Lower leg skin (tissue), 4 donors: ENCODE measurements around the gene PDE1C. TPM values are rescaled to one million over a fixed set of nuclear protein-coding genes. Genes with fewer than 3 reads are reported as not detected.

Experiments
- DNase-seq, 2 donors: peaks; one replicate each; pipeline ENCODE4 v3.0.0-alpha.2; 2019; ENCODE audit warnings: low spot score in 2 of 2
- H3K4me3 ChIP-seq: fragments of 200-600 bp; sonication (generic); 2 replicates; pipeline ENCODE4 v1.5.1; 2017; ENCODE audit warnings: mild to moderate bottlenecking, low read depth; ENCODE audit not compliant: poor library complexity, severe bottlenecking
- POLR2A ChIP-seq, 2 donors: fragments of 450-650 bp; IDR thresholded peaks; one replicate each; pipeline ENCODE4 v1.6.1; 2016 to 2017; ENCODE audit warnings: antibody characterized with exemption in 2 of 2, mild to moderate bottlenecking in 1 of 2, moderate library complexity in 1 of 2
- WGBS, 2 donors: methylation state at CpG; one replicate each; pipeline ENCODE4 v1.1.5; 2018; 5-methylcytosine and 5-hydroxymethylcytosine counted together
- intact Hi-C: fragments of 100-400 bp; cut with DNase I; formaldehyde crosslinking; loops from one replicate; pipeline ENCODE4 v1.15.0; 2023; ENCODE audit warnings: low total_unique reads
- total RNA-seq, 4 donors: library from RNA; depleted of rRNA; stranded (reverse); fragments of >200 nt; gene quantifications; one replicate each; pipeline ENCODE4 v1.1.0, GENCODE V29; 2016
- TF ChIP-seq, protein P1 (sequence below), 3 donors: fragments of 450-650 bp; IDR thresholded peaks; one replicate each; pipeline ENCODE4 v1.5.1; 2016; ENCODE audit warnings: antibody characterized with exemption in 3 of 3, mild to moderate bottlenecking in 3 of 3, moderate library complexity in 2 of 3

PDE1C gene
- total RNA-seq, 4 donors from 2014 or later = 0.53 to 3.5 (median 3.0) TPM

DNA sequence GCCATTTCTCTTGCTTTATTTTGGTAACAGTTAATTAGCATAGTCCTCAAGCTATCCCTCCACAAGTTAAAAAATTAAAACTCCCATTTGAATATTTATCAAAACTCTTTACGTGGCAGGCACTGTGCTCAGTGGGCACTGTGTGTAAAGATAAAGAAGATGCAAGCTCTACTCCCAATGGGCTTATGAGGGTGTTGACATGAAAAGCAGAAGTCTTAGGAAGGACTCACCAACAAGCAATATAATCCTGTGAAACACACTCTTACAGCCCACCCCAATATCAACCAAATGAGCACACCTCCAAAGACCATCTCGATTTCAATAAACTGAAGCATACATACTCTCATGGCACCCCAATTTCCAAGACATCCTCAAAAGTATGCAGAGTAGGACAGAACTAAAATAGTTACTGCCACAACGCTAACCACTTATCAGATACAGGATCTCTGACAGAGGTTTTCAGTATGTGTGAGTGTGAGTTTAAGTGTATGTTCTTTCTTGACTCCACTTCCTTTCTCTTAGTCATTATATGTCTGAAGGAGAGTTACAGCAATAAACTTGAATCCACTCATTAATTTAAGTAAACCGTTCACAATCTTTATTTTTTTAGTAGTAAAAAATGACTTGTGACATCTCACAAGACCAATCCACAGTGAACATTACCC, 120.0 kb downstream of the PDE1C start:
- H3K4me3 ChIP-seq = no peak overlapping the region
- DNase-seq = no peak
- intact Hi-C loops = no loop called here
- WGBS, 2 donors = 67 to 70% methylated on average over 4 of the region's 4 CpGs
- TF ChIP-seq POLR2A (IDR thresholded peaks at IDR 0.05) = no peak
- TF ChIP-seq, protein P1, sequence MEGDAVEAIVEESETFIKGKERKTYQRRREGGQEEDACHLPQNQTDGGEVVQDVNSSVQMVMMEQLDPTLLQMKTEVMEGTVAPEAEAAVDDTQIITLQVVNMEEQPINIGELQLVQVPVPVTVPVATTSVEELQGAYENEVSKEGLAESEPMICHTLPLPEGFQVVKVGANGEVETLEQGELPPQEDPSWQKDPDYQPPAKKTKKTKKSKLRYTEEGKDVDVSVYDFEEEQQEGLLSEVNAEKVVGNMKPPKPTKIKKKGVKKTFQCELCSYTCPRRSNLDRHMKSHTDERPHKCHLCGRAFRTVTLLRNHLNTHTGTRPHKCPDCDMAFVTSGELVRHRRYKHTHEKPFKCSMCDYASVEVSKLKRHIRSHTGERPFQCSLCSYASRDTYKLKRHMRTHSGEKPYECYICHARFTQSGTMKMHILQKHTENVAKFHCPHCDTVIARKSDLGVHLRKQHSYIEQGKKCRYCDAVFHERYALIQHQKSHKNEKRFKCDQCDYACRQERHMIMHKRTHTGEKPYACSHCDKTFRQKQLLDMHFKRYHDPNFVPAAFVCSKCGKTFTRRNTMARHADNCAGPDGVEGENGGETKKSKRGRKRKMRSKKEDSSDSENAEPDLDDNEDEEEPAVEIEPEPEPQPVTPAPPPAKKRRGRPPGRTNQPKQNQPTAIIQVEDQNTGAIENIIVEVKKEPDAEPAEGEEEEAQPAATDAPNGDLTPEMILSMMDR (IDR thresholded peaks at IDR 0.05) = no peak

DNA sequence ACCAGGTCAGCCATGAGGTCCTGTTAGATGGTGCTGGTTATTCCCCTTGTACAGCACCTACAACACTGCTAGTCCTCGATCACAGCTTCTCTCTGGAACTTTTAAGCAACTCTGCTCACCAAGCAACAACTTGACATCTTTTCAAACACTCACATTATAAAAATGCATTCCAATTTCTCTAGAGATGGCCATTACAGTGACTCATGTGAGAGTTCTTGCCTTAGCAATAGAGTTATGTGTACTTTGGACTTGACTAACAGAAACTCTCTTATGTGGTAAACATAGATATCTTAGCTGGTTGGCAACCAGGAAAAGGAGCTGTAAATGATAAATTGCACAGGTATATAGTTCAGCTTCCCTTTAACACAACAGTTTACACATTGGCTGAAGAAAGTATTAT, 122.2 kb downstream of the PDE1C start:
- intact Hi-C loops = no loop called here
- TF ChIP-seq, protein P1 (IDR thresholded peaks at IDR 0.05) = no peak
- no peak for TF ChIP-seq POLR2A (IDR thresholded peaks at IDR 0.05)
- DNase-seq = no peak
- WGBS, 2 donors = 73 to 87% methylated on average over 1 of the region's 1 CpG
- no peak overlapping the region for H3K4me3 ChIP-seq

DNA sequence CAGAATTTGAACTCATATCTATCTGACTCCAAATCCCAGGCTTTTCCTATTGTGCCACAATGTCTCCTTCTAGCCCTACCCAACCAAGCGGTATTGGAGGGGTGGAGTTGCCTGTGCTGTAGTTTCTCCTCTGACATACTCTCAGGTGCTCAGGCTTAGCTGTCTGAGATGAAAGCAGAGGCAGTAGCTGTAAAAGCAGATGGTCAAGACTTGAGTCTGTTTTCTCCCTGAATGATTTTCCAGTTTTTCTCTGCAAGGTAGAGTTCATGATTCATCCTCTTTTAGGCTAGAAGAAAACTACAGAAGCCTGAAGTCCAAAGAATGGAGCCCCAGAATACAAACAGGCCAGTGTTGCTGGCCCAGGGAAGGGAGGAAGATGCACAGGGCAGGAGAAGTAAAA, 130.0 kb downstream of the PDE1C start:
- no peak overlapping the region for H3K4me3 ChIP-seq
- intact Hi-C loops = no loop called here
- 83 to 100% methylated on average over 1 of the region's 1 CpG for WGBS, 2 donors
- DNase-seq = no peak
- TF ChIP-seq POLR2A (IDR thresholded peaks at IDR 0.05) = no peak
- TF ChIP-seq, protein P1 (IDR thresholded peaks at IDR 0.05) = no peak

DNA sequence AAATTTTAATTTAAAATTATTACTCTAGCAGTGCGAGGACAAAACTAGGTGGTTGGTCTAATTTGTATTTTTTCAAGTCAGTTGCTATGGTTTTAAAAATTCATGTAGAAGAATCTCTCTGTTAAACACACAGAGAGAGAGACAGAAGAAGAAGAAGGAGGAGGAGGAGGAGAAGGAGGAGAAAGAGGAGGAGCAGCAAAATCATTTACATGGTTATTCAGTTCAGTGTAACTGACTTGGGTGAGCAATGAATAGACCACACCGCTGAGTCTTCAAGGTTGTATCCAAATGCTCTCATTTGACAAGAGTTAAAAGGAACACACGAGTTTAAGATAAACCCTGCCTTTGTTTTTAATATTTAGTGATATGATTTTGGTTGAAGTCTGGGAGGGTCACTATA, 131.1 kb downstream of the PDE1C start:
- intact Hi-C loops = no loop called here
- H3K4me3 ChIP-seq = no peak overlapping the region
- WGBS, 2 donors = 81% methylated on average over 3 of the region's 3 CpGs
- no peak for TF ChIP-seq POLR2A (IDR thresholded peaks at IDR 0.05)
- TF ChIP-seq, protein P1 (IDR thresholded peaks at IDR 0.05) = no peak
- DNase-seq = no peak

DNA sequence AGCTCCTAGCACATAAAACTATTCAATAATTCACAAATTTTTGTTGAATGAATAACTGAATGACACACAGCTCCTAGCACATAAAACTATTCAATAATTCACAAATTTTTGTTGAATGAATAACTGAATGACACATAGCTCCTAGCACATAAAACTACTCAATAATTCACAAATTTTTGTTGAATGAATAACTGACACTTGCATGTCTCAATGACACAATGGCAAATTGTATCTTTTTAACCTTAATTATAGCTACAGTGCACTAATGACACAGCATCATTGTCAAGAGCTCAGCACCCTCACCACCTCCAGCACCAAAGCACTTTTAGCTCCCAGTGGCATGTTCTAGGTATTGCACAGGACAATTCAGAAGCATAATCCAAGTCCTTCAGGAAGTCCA, 131.6 kb downstream of the PDE1C start:
- TF ChIP-seq, protein P1 (IDR thresholded peaks at IDR 0.05) = no peak
- TF ChIP-seq POLR2A (IDR thresholded peaks at IDR 0.05) = no peak
- intact Hi-C loops = no loop called here
- no peak overlapping the region for H3K4me3 ChIP-seq
- DNase-seq = no peak

DNA sequence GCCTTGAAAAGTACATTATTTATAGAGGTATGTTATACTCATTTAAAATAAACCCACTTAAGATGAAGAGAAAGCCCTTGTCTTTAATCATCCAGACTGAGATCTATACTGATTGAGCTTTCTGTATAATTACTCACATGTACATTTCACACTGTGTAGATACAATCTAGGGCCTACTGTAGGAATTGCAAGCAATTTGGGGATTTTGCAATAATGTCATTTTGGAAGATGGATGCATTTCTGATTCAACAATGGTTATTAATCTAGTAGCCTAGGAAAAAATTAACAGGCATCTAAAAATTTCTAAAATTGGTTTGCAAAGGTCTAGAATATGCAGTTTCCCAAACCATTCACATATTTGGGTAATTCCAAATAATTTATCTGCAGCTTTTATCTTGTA, 132.2 kb downstream of the PDE1C start:
- no peak overlapping the region for H3K4me3 ChIP-seq
- DNase-seq = no peak
- no peak for TF ChIP-seq POLR2A (IDR thresholded peaks at IDR 0.05)
- TF ChIP-seq, protein P1 (IDR thresholded peaks at IDR 0.05) = no peak
- intact Hi-C loops = no loop called here
